Measurements from ENCODE around the gene HBM. TPM values are rescaled to one million over a fixed set of nuclear protein-coding genes. Genes with fewer than 3 reads are reported as not detected.
"Not testable (repeated sequence)": the region's sequence is repeated elsewhere in the genome, so short reads cannot be mapped to it uniquely, and the experiment has no call there.

Gene HBM
- total RNA-seq, 1 experiment from 2014 or later = not detected

DNA sequence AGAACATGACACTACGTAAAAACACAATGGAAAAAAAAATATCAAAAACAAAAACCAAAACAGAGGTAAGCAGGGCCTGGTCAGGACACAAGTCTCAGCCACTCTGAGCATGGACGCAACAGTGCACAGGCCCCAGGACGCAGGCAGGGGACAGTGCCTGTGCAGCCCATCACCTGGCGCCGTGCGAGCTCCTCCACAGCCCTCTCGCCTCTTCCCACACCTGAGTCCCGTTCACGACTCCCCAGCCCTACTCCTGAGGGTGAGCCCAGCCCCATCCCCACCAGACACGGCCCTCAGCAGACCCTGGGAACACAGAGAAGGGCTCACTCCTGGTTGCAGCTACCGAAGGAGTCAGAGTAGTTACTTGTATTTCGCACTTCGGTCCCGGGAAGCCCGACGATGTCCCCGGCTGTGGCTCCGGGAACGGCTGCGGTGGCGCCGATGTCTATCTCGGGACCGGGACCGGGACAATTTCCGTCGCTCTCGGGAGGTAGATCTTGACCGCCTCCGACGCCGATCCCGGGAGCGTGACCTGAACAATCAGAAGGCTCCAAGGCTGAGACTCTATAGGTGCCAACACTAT, 23.9 kb downstream of the HBM start:
- no peaks in the 10 kb centered on the region for H3K4me1 ChIP-seq (ENCODE audit: low read length)
- no peak overlapping the region for H2AFZ ChIP-seq (ENCODE audit: low read length)
- no peaks in the 10 kb centered on the region for H3K79me2 ChIP-seq (ENCODE audit: low read length)
- no peaks in the 10 kb centered on the region for H3K9me3 ChIP-seq (ENCODE audit: low read length)
- no peak overlapping the region for H3K9ac ChIP-seq (ENCODE audit: low read length)
- H3K4me2 ChIP-seq (ENCODE audit: low read depth, low read length, poor library complexity, severe bottlenecking) = no peak overlapping the region
- H4K20me1 ChIP-seq (ENCODE audit: insufficient read depth, low read depth, low read length) = no peaks in the 10 kb centered on the region
- no peak overlapping the region for H3K4me3 ChIP-seq (ENCODE audit: low read length)
- H3K9me2 ChIP-seq (replicated peaks; ENCODE audit: insufficient read depth, low read length) = no peaks in the 10 kb centered on the region
- DNase-seq = no peak
- no peaks in the 10 kb centered on the region for H3K27me3 ChIP-seq (ENCODE audit: low read length)
- H3K27ac ChIP-seq (ENCODE audit: low read length) = no peak overlapping the region
- peaks cover 36% of the 10 kb centered on the region; the same call in 1 of the 2 replicates for H3K36me3 ChIP-seq (ENCODE audit: insufficient read depth, low read length)

DNA sequence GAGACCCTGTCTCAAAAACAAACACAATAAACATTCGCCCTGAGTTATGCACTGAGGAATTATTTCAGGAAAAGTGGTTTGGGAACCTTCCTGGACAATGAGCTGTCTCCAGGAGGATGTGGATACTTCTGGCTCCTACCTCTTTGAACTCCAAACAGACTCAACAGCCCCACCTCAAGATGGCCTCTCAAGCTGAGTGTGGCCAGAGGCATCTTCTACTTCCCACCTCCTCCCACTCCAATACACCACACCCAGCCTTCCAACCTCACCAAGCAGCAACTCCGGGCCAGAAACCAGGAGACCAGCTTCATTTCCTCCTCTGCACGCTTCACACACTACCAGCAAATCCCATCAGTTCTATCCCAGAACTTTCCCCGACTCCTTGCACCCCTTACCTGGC, 26.1 kb downstream of the HBM start:
- Histone ChIP-seq H3K9ac (ENCODE audit: low read length) (no peak overlapping the region), H3K79me2 (ENCODE audit: low read length) (no peaks in the 10 kb centered on the region), H3K4me3 (ENCODE audit: low read length) (no peak overlapping the region), H2AFZ (ENCODE audit: low read length) (no peak overlapping the region), H3K27me3 (ENCODE audit: low read length) (no peaks in the 10 kb centered on the region), H3K9me3 (ENCODE audit: low read length) (no peaks in the 10 kb centered on the region), H4K20me1 (ENCODE audit: insufficient read depth, low read depth, low read length) (no peaks in the 10 kb centered on the region), H3K27ac (ENCODE audit: low read length) (no peak overlapping the region), H3K9me2 (replicated peaks; ENCODE audit: insufficient read depth, low read length) (no peaks in the 10 kb centered on the region), H3K36me3 (ENCODE audit: insufficient read depth, low read length) (peaks cover 41% of the 10 kb centered on the region; the same call in 1 of the 2 replicates), H3K4me2 (ENCODE audit: low read depth, low read length, poor library complexity, severe bottlenecking) (no peak overlapping the region), H3K4me1 (ENCODE audit: low read length) (no peaks in the 10 kb centered on the region)
- no peak for DNase-seq

DNA sequence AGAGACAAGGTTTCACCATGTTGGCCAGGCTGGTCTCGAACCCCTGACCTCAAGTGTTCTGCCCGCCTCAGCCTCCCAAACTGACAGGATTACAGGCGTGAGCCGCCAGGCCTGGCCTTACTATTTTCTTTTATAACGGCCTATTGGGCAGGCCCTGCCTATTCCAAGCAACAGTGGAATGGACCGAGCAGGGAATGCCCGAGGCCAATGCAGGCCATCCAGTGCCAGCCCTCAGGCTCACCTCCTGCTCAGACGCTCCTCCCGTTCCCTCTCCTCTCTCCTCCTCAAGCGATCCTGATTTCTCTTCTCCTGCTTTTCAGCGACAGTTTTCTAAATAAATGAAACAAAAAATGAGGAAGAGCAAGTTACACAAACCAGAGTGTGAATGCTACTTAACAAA, 26.9 kb downstream of the HBM start:
- Histone ChIP-seq H3K4me2 (ENCODE audit: low read depth, low read length, poor library complexity, severe bottlenecking) (no peak overlapping the region), H3K4me1 (ENCODE audit: low read length) (no peaks in the 10 kb centered on the region), H3K9me2 (replicated peaks; ENCODE audit: insufficient read depth, low read length) (no peaks in the 10 kb centered on the region), H3K36me3 (ENCODE audit: insufficient read depth, low read length) (peaks cover 43% of the 10 kb centered on the region), H3K79me2 (ENCODE audit: low read length) (no peaks in the 10 kb centered on the region), H3K9me3 (ENCODE audit: low read length) (no peaks in the 10 kb centered on the region), H3K27me3 (ENCODE audit: low read length) (no peaks in the 10 kb centered on the region), H3K9ac (ENCODE audit: low read length) (no peak overlapping the region), H3K4me3 (ENCODE audit: low read length) (no peak overlapping the region), H4K20me1 (ENCODE audit: insufficient read depth, low read depth, low read length) (0 out of 2 replicates have a peak, but pooled peaks cover 3% of the 10 kb centered on the region), H2AFZ (ENCODE audit: low read length) (no peak overlapping the region), H3K27ac (ENCODE audit: low read length) (no peak overlapping the region)
- no peak for DNase-seq

DNA sequence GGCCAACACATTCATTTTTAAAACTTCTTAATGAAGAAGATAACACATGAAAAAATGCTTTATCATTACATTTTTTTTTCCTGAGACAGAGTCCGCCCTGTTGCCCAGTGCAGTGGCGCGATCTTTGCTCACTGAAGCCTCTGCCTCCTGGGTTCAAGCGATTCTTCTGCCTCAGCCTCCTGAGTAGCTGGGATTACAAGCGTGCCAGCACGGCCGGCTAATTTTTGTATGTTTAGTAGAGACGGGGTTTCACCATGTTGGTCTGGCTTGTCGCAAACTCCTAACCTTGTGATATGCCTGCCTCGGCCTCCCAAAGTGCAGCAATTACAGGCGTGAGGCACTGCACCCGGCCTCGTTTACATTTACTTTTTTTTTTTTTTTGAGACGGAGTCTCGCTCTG, 27.7 kb downstream of the HBM start:
- Histone ChIP-seq H3K79me2 (ENCODE audit: low read length) (no peaks in the 10 kb centered on the region), H4K20me1 (ENCODE audit: insufficient read depth, low read depth, low read length) (0 out of 2 replicates have a peak, but pooled peaks cover 4% of the 10 kb centered on the region), H3K27me3 (ENCODE audit: low read length) (no peaks in the 10 kb centered on the region), H3K4me1 (ENCODE audit: low read length) (no peaks in the 10 kb centered on the region), H3K9ac (ENCODE audit: low read length) (no peak overlapping the region), H3K4me2 (ENCODE audit: low read depth, low read length, poor library complexity, severe bottlenecking) (no peak overlapping the region), H3K36me3 (ENCODE audit: insufficient read depth, low read length) (peaks cover 45% of the 10 kb centered on the region), H2AFZ (ENCODE audit: low read length) (no peak overlapping the region), H3K27ac (ENCODE audit: low read length) (no peak overlapping the region), H3K9me3 (ENCODE audit: low read length) (no peaks in the 10 kb centered on the region), H3K4me3 (ENCODE audit: low read length) (no peak overlapping the region), H3K9me2 (replicated peaks; ENCODE audit: insufficient read depth, low read length) (no peaks in the 10 kb centered on the region)
- DNase-seq = no peak

DNA sequence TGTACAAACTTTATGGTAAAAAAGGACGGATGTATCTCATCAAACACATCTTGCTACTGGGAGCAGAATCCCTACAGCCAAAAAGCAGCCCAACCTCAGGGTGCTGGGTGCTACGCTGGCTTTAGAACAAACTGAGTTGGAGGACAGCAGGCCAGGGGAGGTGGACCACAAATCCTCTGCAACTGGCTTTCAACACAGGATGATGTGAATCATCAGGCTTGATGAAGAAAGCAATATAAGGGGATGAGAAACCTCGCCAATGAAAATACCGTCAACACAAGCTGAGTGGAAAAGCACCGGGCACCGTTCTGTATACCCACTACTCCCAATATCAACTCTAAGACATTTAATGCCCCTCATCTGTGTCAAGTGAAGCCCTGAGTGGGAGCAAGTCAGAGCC, 28.7 kb downstream of the HBM start:
- DNase-seq = no peak
- Histone ChIP-seq H3K27me3 (ENCODE audit: low read length) (no peaks in the 10 kb centered on the region), H3K4me2 (ENCODE audit: low read depth, low read length, poor library complexity, severe bottlenecking) (no peak overlapping the region), H3K4me1 (ENCODE audit: low read length) (no peaks in the 10 kb centered on the region), H3K4me3 (ENCODE audit: low read length) (no peak overlapping the region), H3K9ac (ENCODE audit: low read length) (no peak overlapping the region), H3K9me2 (replicated peaks; ENCODE audit: insufficient read depth, low read length) (no peaks in the 10 kb centered on the region), H4K20me1 (ENCODE audit: insufficient read depth, low read depth, low read length) (0 out of 2 replicates have a peak, but pooled peaks cover 4% of the 10 kb centered on the region), H2AFZ (ENCODE audit: low read length) (no peak overlapping the region), H3K9me3 (ENCODE audit: low read length) (no peaks in the 10 kb centered on the region), H3K27ac (ENCODE audit: low read length) (no peak overlapping the region), H3K36me3 (ENCODE audit: insufficient read depth, low read length) (peaks cover 42% of the 10 kb centered on the region), H3K79me2 (ENCODE audit: low read length) (no peaks in the 10 kb centered on the region)

DNA sequence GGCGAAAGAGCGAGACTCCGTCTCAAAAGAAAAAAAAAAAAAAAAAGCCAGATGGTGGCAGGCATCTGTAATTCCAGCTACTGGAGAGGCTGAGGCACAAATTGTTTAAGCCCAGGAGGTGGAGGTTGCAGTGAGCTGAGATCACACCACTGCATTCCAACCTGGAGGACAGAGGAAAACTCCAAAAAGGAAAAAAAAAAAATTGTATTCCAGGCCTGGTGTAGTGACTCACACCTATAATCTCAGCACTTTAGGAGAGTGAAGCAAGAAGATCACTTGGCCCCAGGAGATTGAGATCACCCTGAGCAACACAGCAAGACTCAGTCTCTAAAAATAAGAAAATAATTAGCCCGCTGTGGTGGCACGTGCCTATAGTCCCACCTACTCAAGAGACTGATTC, 34.6 kb downstream of the HBM start:
- Histone ChIP-seq H3K27me3 (ENCODE audit: low read length) (no peaks in the 10 kb centered on the region), H3K4me2 (ENCODE audit: low read depth, low read length, poor library complexity, severe bottlenecking) (no peak overlapping the region), H3K9ac (ENCODE audit: low read length) (no peak overlapping the region), H3K9me2 (replicated peaks; ENCODE audit: insufficient read depth, low read length) (no peaks in the 10 kb centered on the region), H3K4me1 (ENCODE audit: low read length) (no peaks in the 10 kb centered on the region), H3K4me3 (ENCODE audit: low read length) (no peak overlapping the region), H3K27ac (ENCODE audit: low read length) (no peak overlapping the region), H4K20me1 (ENCODE audit: insufficient read depth, low read depth, low read length) (0 out of 2 replicates have a peak, but pooled peaks cover 8% of the 10 kb centered on the region), H3K36me3 (ENCODE audit: insufficient read depth, low read length) (peaks cover 40% of the 10 kb centered on the region), H3K79me2 (ENCODE audit: low read length) (0 out of 2 replicates have a peak, but pooled peaks cover 4% of the 10 kb centered on the region), H2AFZ (ENCODE audit: low read length) (no peak overlapping the region), H3K9me3 (ENCODE audit: low read length) (no peaks in the 10 kb centered on the region)
- no peak for DNase-seq

DNA sequence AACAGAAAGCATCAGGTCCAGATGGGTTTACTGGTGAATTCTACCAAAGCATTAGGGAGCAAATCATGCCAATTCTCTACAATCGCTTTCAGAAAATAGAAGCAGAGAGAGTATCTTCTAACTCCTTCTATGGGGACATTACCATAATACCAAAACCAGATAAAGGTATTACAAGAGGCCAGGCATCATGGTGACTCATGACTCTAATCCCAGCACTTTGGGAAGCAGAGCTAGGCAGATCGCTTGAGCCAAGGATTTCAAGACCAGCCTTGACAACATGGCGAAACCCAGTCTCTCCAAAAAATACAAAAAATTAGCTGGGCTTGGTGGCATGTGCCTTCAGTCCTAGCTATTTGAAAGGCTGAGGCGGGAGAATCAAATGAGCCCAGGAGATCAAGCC, 37.5 kb downstream of the HBM start:
- Histone ChIP-seq H3K36me3 (ENCODE audit: insufficient read depth, low read length) (peaks cover 43% of the 10 kb centered on the region), H3K4me3 (ENCODE audit: low read length) (no peak overlapping the region), H3K4me2 (ENCODE audit: low read depth, low read length, poor library complexity, severe bottlenecking) (no peak overlapping the region), H4K20me1 (ENCODE audit: insufficient read depth, low read depth, low read length) (0 out of 2 replicates have a peak, but pooled peaks cover 4% of the 10 kb centered on the region), H3K9me2 (replicated peaks; ENCODE audit: insufficient read depth, low read length) (no peaks in the 10 kb centered on the region), H2AFZ (ENCODE audit: low read length) (no peak overlapping the region), H3K9me3 (ENCODE audit: low read length) (no peaks in the 10 kb centered on the region), H3K27me3 (ENCODE audit: low read length) (no peaks in the 10 kb centered on the region), H3K79me2 (ENCODE audit: low read length) (peaks cover 7% of the 10 kb centered on the region; the same call in 1 of the 2 replicates), H3K4me1 (ENCODE audit: low read length) (no peaks in the 10 kb centered on the region), H3K9ac (ENCODE audit: low read length) (no peak overlapping the region), H3K27ac (ENCODE audit: low read length) (no peak overlapping the region)
- no peak for DNase-seq

DNA sequence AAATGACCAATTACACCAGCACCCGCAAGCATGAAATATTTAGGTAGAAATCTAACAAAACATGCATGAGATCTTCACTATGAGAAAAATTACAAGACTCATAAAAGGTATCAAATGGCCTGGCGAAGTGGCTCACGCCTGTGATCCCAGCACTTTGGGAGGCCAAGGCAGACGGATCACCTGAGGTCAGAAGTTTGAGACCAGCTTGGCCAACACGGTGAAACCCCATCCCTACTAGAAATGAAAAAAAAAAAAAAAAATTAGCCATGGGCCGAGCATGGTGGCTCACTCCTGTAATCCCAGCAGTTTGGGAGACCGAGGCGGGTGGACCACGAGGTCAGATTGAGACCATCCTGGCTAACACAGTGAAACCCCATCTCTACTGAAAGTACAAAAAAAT, 38.3 kb downstream of the HBM start:
- not testable (repeated sequence) for H3K4me1 ChIP-seq (ENCODE audit: low read length); H3K9me3 ChIP-seq (ENCODE audit: low read length); H3K9me2 ChIP-seq (replicated peaks; ENCODE audit: insufficient read depth, low read length); H4K20me1 ChIP-seq (ENCODE audit: insufficient read depth, low read depth, low read length); DNase-seq; H3K27me3 ChIP-seq (ENCODE audit: low read length); H2AFZ ChIP-seq (ENCODE audit: low read length); H3K4me3 ChIP-seq (ENCODE audit: low read length); H3K4me2 ChIP-seq (ENCODE audit: low read depth, low read length, poor library complexity, severe bottlenecking); H3K9ac ChIP-seq (ENCODE audit: low read length); H3K27ac ChIP-seq (ENCODE audit: low read length)
- Histone ChIP-seq H3K36me3 (ENCODE audit: insufficient read depth, low read length) (peaks cover 43% of the 10 kb centered on the region), H3K79me2 (ENCODE audit: low read length) (peaks cover 14% of the 10 kb centered on the region)
